Measurements from ENCODE around the gene FNBP1. TPM values are rescaled to one million over a fixed set of nuclear protein-coding genes. Genes with fewer than 3 reads are reported as not detected.
"Not testable (repeated sequence)": the region's sequence is repeated elsewhere in the genome, so short reads cannot be mapped to it uniquely, and the experiment has no call there.

The FNBP1 gene
- total and polyA plus RNA-seq, 5 donors = 10.8 to 27.5 (median 26.3) TPM

DNA sequence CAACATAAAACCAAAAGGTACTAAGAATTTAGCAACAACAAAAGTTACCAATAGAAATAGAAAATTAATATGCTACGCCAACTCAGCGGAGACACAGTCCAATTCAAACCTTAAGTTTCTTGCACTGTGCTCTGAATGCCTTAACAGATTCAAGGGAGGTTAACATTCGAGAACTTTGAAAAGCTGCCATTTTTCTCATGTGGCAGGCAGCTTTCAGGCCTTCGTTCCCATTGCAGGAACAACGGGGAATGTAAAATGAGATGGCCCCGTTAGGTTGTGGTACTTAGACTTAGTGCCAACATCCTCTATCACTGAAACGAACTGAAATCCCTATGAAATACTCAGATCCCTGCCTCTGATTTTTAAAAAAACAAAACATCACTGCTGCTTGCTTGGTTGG, 22.4 kb downstream of the FNBP1 start:
- H3K4me3 ChIP-seq (ENCODE audit: low read length) = no peak overlapping the region
- no peaks in the 10 kb centered on the region for H3K9me3 ChIP-seq (ENCODE audit: control insufficient read depth, low read length)
- no peak overlapping the region for H3K27ac ChIP-seq (ENCODE audit: low read length)
- 36% methylated on average over 7 of the region's 7 CpGs for whole genome bisulfite sequencing
- H3K27me3 ChIP-seq (ENCODE audit: control insufficient read depth, insufficient read depth) = no peaks in the 10 kb centered on the region
- DNase-seq (no peak), ATAC-seq (no peak)
- peaks cover 5% of the 10 kb centered on the region for H3K4me1 ChIP-seq (ENCODE audit: control insufficient read depth, insufficient read depth, low read length)
- intact Hi-C loops (cut with DNase I) = no loop called here

DNA sequence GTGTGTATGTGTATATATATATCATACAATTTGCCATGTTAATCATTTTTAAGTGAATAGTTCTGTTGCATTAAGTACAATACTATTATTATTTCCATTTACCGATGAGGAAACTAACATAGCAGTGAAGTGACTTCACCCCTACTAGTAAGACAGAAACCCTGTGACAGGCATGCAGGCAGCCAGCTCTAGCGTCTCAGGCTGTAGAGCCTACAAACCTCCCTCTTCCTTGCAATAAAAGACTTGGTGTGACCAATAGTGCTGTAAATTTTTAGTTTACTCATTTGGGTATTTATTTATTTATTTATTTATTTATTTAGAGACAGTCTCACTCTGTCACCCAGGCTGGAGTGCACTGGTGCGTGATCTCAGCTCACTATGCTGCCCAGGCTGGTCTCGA, 24.7 kb downstream of the FNBP1 start:
- WGBS = 93% methylated on average over 4 of the region's 4 CpGs

DNA sequence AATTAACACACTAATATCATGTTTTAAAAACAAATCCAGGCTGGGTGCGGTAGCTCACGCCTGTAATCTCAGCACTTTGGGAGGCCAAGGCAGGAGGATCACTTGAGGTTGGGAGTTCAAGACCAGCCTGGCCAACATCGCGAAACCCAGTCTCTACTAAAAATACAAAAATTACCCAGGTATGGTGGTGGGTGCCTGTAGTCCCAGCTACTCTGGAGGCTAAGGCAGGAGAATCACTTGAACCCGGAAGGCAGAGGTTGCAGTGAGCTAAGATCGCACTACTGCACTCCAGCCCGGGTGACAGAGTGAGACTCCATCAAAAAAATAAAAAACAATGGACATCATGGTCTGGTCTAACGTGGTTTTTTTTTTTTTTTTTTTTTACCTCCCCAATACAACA, 25.5 kb downstream of the FNBP1 start:
- not testable (repeated sequence) for H3K4me1 ChIP-seq (ENCODE audit: control insufficient read depth, insufficient read depth, low read length); H3K27ac ChIP-seq (ENCODE audit: low read length)
- WGBS = 96% methylated on average over 8 of the region's 8 CpGs

More for the DNA sequence above, 24.7 kb downstream of the FNBP1 start:
- intact Hi-C loops (cut with DNase I) = no loop called here
- Histone ChIP-seq H3K4me1 (ENCODE audit: control insufficient read depth, insufficient read depth, low read length) (no peaks in the 10 kb centered on the region), H3K27ac (ENCODE audit: low read length) (no peak overlapping the region), H3K4me3 (ENCODE audit: low read length) (no peak overlapping the region), H3K27me3 (ENCODE audit: control insufficient read depth, insufficient read depth) (no peaks in the 10 kb centered on the region), H3K9me3 (ENCODE audit: control insufficient read depth, low read length) (no peaks in the 10 kb centered on the region)
- DNase-seq = no peak
- ATAC-seq = no peak

GRCh38 chr9:130017076-130017475, 25.9 kb downstream of the FNBP1 start:
- intact Hi-C loops (cut with DNase I) = no loop called here
- no peak for ATAC-seq
- Histone ChIP-seq H3K4me1 (ENCODE audit: control insufficient read depth, insufficient read depth, low read length) (no peaks in the 10 kb centered on the region), H3K27me3 (ENCODE audit: control insufficient read depth, insufficient read depth) (no peaks in the 10 kb centered on the region), H3K4me3 (ENCODE audit: low read length) (no peak overlapping the region), H3K27ac (ENCODE audit: low read length) (no peak overlapping the region), H3K9me3 (ENCODE audit: control insufficient read depth, low read length) (no peaks in the 10 kb centered on the region)
- WGBS = 52% methylated on average over 2 of the region's 2 CpGs
- no peak for DNase-seq

More for the DNA sequence above, 25.5 kb downstream of the FNBP1 start:
- intact Hi-C loops (cut with DNase I); H3K9me3 ChIP-seq (ENCODE audit: control insufficient read depth, low read length); H3K27me3 ChIP-seq (ENCODE audit: control insufficient read depth, insufficient read depth); DNase-seq; ATAC-seq; H3K4me3 ChIP-seq (ENCODE audit: low read length): not testable (repeated sequence)

- no peak overlapping the region for H3K27ac ChIP-seq (ENCODE audit: low read length)
- 97% methylated on average over 5 of the region's 5 CpGs for WGBS
These were observed 27.5 kb downstream of the FNBP1 start for GRCh38 chr9:130015353-130016019.

DNA sequence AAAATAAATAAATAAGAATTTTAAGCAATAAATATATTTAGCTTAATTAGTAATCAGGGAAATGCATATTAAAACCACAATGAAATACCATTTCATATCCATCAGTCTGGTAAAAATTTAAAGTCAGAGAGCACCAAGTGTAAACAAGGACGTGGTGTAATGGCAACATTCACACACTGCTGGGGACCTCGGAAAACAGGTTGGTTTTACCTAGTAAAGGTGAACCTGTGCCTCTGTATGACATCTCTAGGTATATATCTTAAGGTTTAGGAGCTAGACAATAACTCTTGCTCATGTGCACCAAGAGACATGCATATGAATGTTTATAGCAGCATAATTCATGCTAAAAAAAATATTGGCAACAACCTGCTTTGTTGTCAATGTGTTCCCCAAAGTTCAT, 29.7 kb downstream of the FNBP1 start:
- Histone ChIP-seq H3K9me3 (ENCODE audit: control insufficient read depth, low read length) (no peaks in the 10 kb centered on the region), H3K4me3 (ENCODE audit: low read length) (no peak overlapping the region), H3K27me3 (ENCODE audit: control insufficient read depth, insufficient read depth) (no peaks in the 10 kb centered on the region), H3K27ac (ENCODE audit: low read length) (no peak overlapping the region), H3K4me1 (ENCODE audit: control insufficient read depth, insufficient read depth, low read length) (no peaks in the 10 kb centered on the region)
- intact Hi-C loops (cut with DNase I) = no loop called here
- DNase-seq = no peak
- 84% methylated on average over 2 of the region's 2 CpGs for WGBS
- ATAC-seq = no peak

More at GRCh38 chr9:130015353-130016019, 27.5 kb downstream of the FNBP1 start:
- Histone ChIP-seq H3K4me1 (ENCODE audit: control insufficient read depth, insufficient read depth, low read length) (no peaks in the 10 kb centered on the region), H3K4me3 (ENCODE audit: low read length) (no peak overlapping the region), H3K9me3 (ENCODE audit: control insufficient read depth, low read length) (no peaks in the 10 kb centered on the region), H3K27me3 (ENCODE audit: control insufficient read depth, insufficient read depth) (no peaks in the 10 kb centered on the region)
- intact Hi-C loops (cut with DNase I) = no loop called here
- DNase-seq (no peak), ATAC-seq (no peak)

DNA sequence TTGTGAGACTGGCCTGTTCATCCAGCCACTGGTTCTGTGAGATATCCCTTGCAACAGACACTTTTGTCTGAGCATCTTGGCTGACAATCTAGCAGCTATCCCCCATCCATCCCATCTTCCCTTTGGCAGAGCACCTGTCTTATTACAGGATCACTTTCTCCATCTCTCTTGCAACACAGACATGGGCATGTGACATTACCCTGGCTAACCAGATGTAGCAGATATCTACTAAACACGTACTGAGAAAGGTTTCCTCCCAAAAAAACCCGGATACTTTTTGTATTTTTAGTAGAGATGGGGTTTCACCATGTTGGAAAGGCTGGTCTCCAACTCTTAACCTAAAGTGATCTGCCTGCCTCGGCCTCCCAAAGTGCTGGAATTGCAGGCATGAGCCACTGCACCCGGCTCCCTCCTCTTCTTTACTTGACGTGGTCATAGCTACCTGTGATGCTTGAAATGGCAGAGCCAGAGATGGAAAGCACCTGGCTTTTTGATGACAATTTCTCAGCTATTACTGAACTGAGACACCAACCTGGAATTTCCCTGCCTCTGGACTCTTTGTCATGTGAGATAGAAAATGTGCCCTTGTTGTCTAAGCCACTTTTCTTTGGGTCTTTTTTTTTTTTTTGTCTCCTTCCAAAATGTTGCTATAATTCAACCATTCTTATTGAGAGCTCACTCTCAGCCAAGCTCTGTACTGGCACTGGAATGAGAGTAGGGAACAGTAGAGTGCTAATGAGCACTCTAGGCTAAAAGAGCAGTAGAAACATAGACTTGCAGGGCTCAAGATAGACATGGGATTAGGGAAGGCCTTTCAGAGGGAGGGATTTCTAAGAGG, 32.6 kb downstream of the FNBP1 start:
- Histone ChIP-seq H3K27ac (ENCODE audit: low read length) (no peak overlapping the region), H3K4me1 (ENCODE audit: control insufficient read depth, insufficient read depth, low read length) (no peaks in the 10 kb centered on the region), H3K27me3 (ENCODE audit: control insufficient read depth, insufficient read depth) (no peaks in the 10 kb centered on the region), H3K9me3 (ENCODE audit: control insufficient read depth, low read length) (no peaks in the 10 kb centered on the region), H3K4me3 (ENCODE audit: low read length) (no peak overlapping the region)
- ATAC-seq (no peak), DNase-seq (no peak)
- 85% methylated on average over 5 of the region's 5 CpGs for WGBS
- intact Hi-C loops (cut with DNase I) = no loop called here

DNA sequence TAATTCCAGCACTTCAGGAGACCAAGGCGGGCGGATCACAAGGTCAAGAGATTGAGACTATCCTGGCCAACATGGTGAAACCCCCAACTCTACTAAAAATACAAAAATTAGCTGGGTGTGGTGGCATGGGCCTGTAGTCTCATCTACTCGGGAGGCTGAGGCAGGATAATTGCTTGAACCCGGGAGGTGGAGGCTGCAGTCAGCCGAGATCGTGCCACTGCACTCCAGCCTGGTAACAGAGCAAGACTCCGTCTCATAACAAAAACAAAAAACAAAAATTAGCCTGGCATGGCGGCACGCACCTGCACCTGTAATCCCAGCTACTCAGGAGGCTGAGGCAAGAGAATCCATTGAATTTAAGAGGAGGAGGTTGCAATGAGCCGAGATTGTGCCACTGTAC, 33.4 kb downstream of the FNBP1 start:
- ATAC-seq; H3K4me1 ChIP-seq (ENCODE audit: control insufficient read depth, insufficient read depth, low read length); H3K27ac ChIP-seq (ENCODE audit: low read length); intact Hi-C loops (cut with DNase I); H3K27me3 ChIP-seq (ENCODE audit: control insufficient read depth, insufficient read depth); H3K9me3 ChIP-seq (ENCODE audit: control insufficient read depth, low read length); H3K4me3 ChIP-seq (ENCODE audit: low read length); DNase-seq: not testable (repeated sequence)
- WGBS = 97% methylated on average over 10 of the region's 10 CpGs

- no peak for ATAC-seq
- Histone ChIP-seq H3K4me1 (ENCODE audit: control insufficient read depth, insufficient read depth, low read length) (no peaks in the 10 kb centered on the region), H3K4me3 (ENCODE audit: low read length) (no peak overlapping the region), H3K27me3 (ENCODE audit: control insufficient read depth, insufficient read depth) (no peaks in the 10 kb centered on the region), H3K9me3 (ENCODE audit: control insufficient read depth, low read length) (no peaks in the 10 kb centered on the region), H3K27ac (ENCODE audit: low read length) (no peak overlapping the region)
- no peak for DNase-seq
- intact Hi-C loops (cut with DNase I) = no loop called here
- 76% methylated on average over 5 of the region's 5 CpGs for WGBS
These were observed 34.5 kb downstream of the FNBP1 start for GRCh38 chr9:130008538-130008937.

DNA sequence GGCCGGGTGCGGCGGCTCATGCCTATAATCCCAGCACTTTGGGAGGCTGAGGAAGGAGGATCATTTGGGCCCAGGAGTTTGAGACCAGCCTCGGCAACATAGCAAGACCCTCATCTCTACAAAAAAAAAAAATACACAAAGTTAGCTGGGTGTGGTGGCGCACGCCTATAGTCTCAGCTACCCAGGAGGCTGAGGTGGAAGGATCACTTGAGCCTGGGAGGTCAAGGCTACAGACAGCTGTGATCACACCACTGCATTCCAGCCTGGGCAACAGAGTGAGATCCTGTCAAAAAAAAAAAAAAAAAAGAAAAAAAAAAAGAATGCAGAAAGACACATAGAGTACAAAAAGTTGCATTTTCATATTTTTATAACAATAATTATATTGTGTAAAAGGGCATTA, 36.0 kb downstream of the FNBP1 start:
- H3K4me3 ChIP-seq (ENCODE audit: low read length); H3K4me1 ChIP-seq (ENCODE audit: control insufficient read depth, insufficient read depth, low read length); ATAC-seq; DNase-seq; H3K9me3 ChIP-seq (ENCODE audit: control insufficient read depth, low read length); intact Hi-C loops (cut with DNase I); H3K27ac ChIP-seq (ENCODE audit: low read length); H3K27me3 ChIP-seq (ENCODE audit: control insufficient read depth, insufficient read depth): not testable (repeated sequence)
- 94% methylated on average over 6 of the region's 6 CpGs for WGBS

DNA sequence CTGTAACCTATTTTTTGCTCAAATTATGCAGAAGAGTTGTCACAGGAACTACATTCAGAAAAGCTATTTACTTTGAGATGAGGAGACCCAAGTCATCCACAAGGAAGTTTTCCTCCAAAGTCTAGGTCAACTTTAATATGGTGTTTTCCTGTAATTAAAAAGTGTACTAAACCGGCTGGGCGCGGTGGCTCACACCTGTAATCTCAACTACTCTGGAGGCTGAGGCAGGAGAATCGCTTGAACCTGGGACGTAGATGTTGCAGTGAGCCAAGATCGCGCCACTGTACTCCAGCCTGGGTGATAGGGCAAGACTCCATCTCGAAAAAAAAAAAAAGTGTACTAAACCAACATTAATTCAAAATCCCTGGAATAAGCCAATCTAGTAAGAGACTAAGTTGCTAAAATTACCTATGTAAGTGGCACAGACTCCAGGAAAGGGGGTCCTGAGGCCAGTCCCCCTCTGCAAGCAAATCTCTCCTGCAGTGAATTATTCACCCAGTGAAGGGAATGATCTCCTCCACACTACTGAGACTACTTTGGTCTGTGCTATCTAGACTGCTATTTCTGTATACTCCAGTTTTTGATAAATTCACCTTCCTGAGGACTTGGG, 38.9 kb downstream of the FNBP1 start:
- intact Hi-C loops (cut with DNase I) = no loop called here
- no peak overlapping the region for H3K27ac ChIP-seq (ENCODE audit: low read length)
- H3K9me3 ChIP-seq (ENCODE audit: control insufficient read depth, low read length) = no peaks in the 10 kb centered on the region
- ATAC-seq (no peak), DNase-seq (no peak)
- H3K4me1 ChIP-seq (ENCODE audit: control insufficient read depth, insufficient read depth, low read length) = no peaks in the 10 kb centered on the region
- no peaks in the 10 kb centered on the region for H3K27me3 ChIP-seq (ENCODE audit: control insufficient read depth, insufficient read depth)
- 80% methylated on average over 8 of the region's 8 CpGs for WGBS
- H3K4me3 ChIP-seq (ENCODE audit: low read length) = no peak overlapping the region

Data from right cardiac atrium (tissue), 5 donors.